ENCODE measurements around the gene SPATA20. TPM values are rescaled to one million over a fixed set of nuclear protein-coding genes. Genes with fewer than 3 reads are reported as not detected.

SPATA20 gene
- polyA plus RNA-seq, 1 donor: 61.8 TPM

- no peaks in the 10 kb centered on the region for H3K9me3 ChIP-seq (ENCODE audit: control insufficient read depth, low read depth, low read length)
Observed at GRCh38 chr17:50598487-50598886, 51.5 kb downstream of the SPATA20 start.

GRCh38 chr17:50599606-50600005, 52.6 kb downstream of the SPATA20 start:
- no peak for DNase-seq
- peaks cover 3% of the 10 kb centered on the region for H3K4me1 ChIP-seq (ENCODE audit: control insufficient read depth, insufficient read depth, low read length)
- H3K36me3 ChIP-seq (ENCODE audit: control insufficient read depth, insufficient read depth, low read length): no peaks in the 10 kb centered on the region
- H3K27me3 ChIP-seq (ENCODE audit: control insufficient read depth, insufficient read depth, low read length): peaks cover 3% of the 10 kb centered on the region
- no peak overlapping the region for H3K27ac ChIP-seq (ENCODE audit: low read length)
- no CpG with 5 or more reads among the region's 15 CpGs for WGBS (ENCODE audit: insufficient coverage, low lambda C conversion rate)
- H3K9me3 ChIP-seq (ENCODE audit: control insufficient read depth, low read depth, low read length): no peaks in the 10 kb centered on the region
- H3K4me3 ChIP-seq (ENCODE audit: low read length): no peak overlapping the region

More at GRCh38 chr17:50598487-50598886, 51.5 kb downstream of the SPATA20 start:
- H3K27ac ChIP-seq (ENCODE audit: low read length): no peak overlapping the region
- no peaks in the 10 kb centered on the region for H3K36me3 ChIP-seq (ENCODE audit: control insufficient read depth, insufficient read depth, low read length)
- no CpG with 5 or more reads among the region's 5 CpGs for WGBS (ENCODE audit: insufficient coverage, low lambda C conversion rate)
- peaks cover 3% of the 10 kb centered on the region for H3K27me3 ChIP-seq (ENCODE audit: control insufficient read depth, insufficient read depth, low read length)
- no peaks in the 10 kb centered on the region for H3K4me1 ChIP-seq (ENCODE audit: control insufficient read depth, insufficient read depth, low read length)
- DNase-seq: no peak
- no peak overlapping the region for H3K4me3 ChIP-seq (ENCODE audit: low read length)

- 80% methylated on average over 1 of the region's 13 CpGs for WGBS (ENCODE audit: insufficient coverage, low lambda C conversion rate)
- Histone ChIP-seq H3K36me3 (ENCODE audit: control insufficient read depth, insufficient read depth, low read length) (no peaks in the 10 kb centered on the region), H3K27ac (ENCODE audit: low read length) (no peak overlapping the region), H3K27me3 (ENCODE audit: control insufficient read depth, insufficient read depth, low read length) (peaks cover 3% of the 10 kb centered on the region), H3K9me3 (ENCODE audit: control insufficient read depth, low read depth, low read length) (no peaks in the 10 kb centered on the region), H3K4me3 (ENCODE audit: low read length) (no peak overlapping the region), H3K4me1 (ENCODE audit: control insufficient read depth, insufficient read depth, low read length) (peaks cover 3% of the 10 kb centered on the region)
- no peak for DNase-seq
Observed at GRCh38 chr17:50601823-50602375, 54.9 kb downstream of the SPATA20 start.

GRCh38 chr17:50602836-50603235, 55.9 kb downstream of the SPATA20 start:
- H3K4me3 ChIP-seq (ENCODE audit: low read length): no peak overlapping the region
- H3K27me3 ChIP-seq (ENCODE audit: control insufficient read depth, insufficient read depth, low read length): peaks cover 3% of the 10 kb centered on the region
- peaks cover 3% of the 10 kb centered on the region for H3K36me3 ChIP-seq (ENCODE audit: control insufficient read depth, insufficient read depth, low read length)
- no peak for DNase-seq
- H3K4me1 ChIP-seq (ENCODE audit: control insufficient read depth, insufficient read depth, low read length): peaks cover 3% of the 10 kb centered on the region
- no peak overlapping the region for H3K27ac ChIP-seq (ENCODE audit: low read length)
- WGBS (ENCODE audit: insufficient coverage, low lambda C conversion rate): no CpG with 5 or more reads among the region's 18 CpGs
- H3K9me3 ChIP-seq (ENCODE audit: control insufficient read depth, low read depth, low read length): no peaks in the 10 kb centered on the region

GRCh38 chr17:50603340-50603739, 56.4 kb downstream of the SPATA20 start:
- no CpG with 5 or more reads among the region's 9 CpGs for WGBS (ENCODE audit: insufficient coverage, low lambda C conversion rate)
- peaks cover 3% of the 10 kb centered on the region for H3K27me3 ChIP-seq (ENCODE audit: control insufficient read depth, insufficient read depth, low read length)
- no peak for DNase-seq
- H3K4me3 ChIP-seq (ENCODE audit: low read length): no peak overlapping the region
- H3K4me1 ChIP-seq (ENCODE audit: control insufficient read depth, insufficient read depth, low read length): peaks cover 3% of the 10 kb centered on the region
- no peak overlapping the region for H3K27ac ChIP-seq (ENCODE audit: low read length)
- peaks cover 3% of the 10 kb centered on the region for H3K36me3 ChIP-seq (ENCODE audit: control insufficient read depth, insufficient read depth, low read length)
- no peaks in the 10 kb centered on the region for H3K9me3 ChIP-seq (ENCODE audit: control insufficient read depth, low read depth, low read length)

GRCh38 chr17:50604513-50604912, 57.5 kb downstream of the SPATA20 start:
- no peaks in the 10 kb centered on the region for H3K9me3 ChIP-seq (ENCODE audit: control insufficient read depth, low read depth, low read length)
- peak; percentile 68 to 72 for DNase-seq
- WGBS (ENCODE audit: insufficient coverage, low lambda C conversion rate): no CpG with 5 or more reads among the region's 13 CpGs
- H3K36me3 ChIP-seq (ENCODE audit: control insufficient read depth, insufficient read depth, low read length): peaks cover 3% of the 10 kb centered on the region
- peaks cover 3% of the 10 kb centered on the region for H3K4me1 ChIP-seq (ENCODE audit: control insufficient read depth, insufficient read depth, low read length)
- H3K27ac ChIP-seq (ENCODE audit: low read length): peak overlapping the region; percentile 22
- H3K27me3 ChIP-seq (ENCODE audit: control insufficient read depth, insufficient read depth, low read length): peaks cover 3% of the 10 kb centered on the region
- H3K4me3 ChIP-seq (ENCODE audit: low read length): no peak overlapping the region

- no peak overlapping the region for H3K27ac ChIP-seq (ENCODE audit: low read length)
- WGBS (ENCODE audit: insufficient coverage, low lambda C conversion rate): no CpG with 5 or more reads among the region's 10 CpGs
Observed at GRCh38 chr17:50605429-50605828, 58.5 kb downstream of the SPATA20 start.

More at GRCh38 chr17:50605429-50605828, 58.5 kb downstream of the SPATA20 start:
- peaks cover 3% of the 10 kb centered on the region for H3K27me3 ChIP-seq (ENCODE audit: control insufficient read depth, insufficient read depth, low read length)
- peaks cover 3% of the 10 kb centered on the region for H3K4me1 ChIP-seq (ENCODE audit: control insufficient read depth, insufficient read depth, low read length)
- peaks cover 3% of the 10 kb centered on the region for H3K36me3 ChIP-seq (ENCODE audit: control insufficient read depth, insufficient read depth, low read length)
- H3K4me3 ChIP-seq (ENCODE audit: low read length): no peak overlapping the region
- H3K9me3 ChIP-seq (ENCODE audit: control insufficient read depth, low read depth, low read length): no peaks in the 10 kb centered on the region
- DNase-seq: no peak

Other genes with a start within 250 kb of the SPATA20 start
- gene XYLT2, start 201.0 kb upstream of the SPATA20 start, polyA plus RNA-seq: 16.2 TPM
- gene MRPL27, start 174.0 kb upstream of the SPATA20 start, polyA plus RNA-seq: 71.8 TPM
- gene EME1, start 173.9 kb upstream of the SPATA20 start, polyA plus RNA-seq: 3.5 TPM
- 79.8 TPM for gene LRRC59, start 149.7 kb upstream of the SPATA20 start, polyA plus RNA-seq
- gene ACSF2, start 121.0 kb upstream of the SPATA20 start, polyA plus RNA-seq: 77.8 TPM
- 5.9 TPM for gene CHAD, start 78.3 kb upstream of the SPATA20 start, polyA plus RNA-seq
- 39.3 TPM for gene RSAD1, start 68.3 kb upstream of the SPATA20 start, polyA plus RNA-seq
- 1.8 TPM for gene MYCBPAP, start 38.7 kb upstream of the SPATA20 start, polyA plus RNA-seq
- 3.3 TPM for gene EPN3, start 14.4 kb upstream of the SPATA20 start, polyA plus RNA-seq
- gene CACNA1G, start 13.5 kb downstream of the SPATA20 start, polyA plus RNA-seq: 1.7 TPM
- 53.7 TPM for gene ABCC3, start 87.7 kb downstream of the SPATA20 start, polyA plus RNA-seq
- 25.7 TPM for gene ANKRD40, start 160.7 kb downstream of the SPATA20 start, polyA plus RNA-seq
- gene LUC7L3, start 172.4 kb downstream of the SPATA20 start, polyA plus RNA-seq: 273 TPM
- 28.4 TPM for gene ANKRD40CL, start 220.3 kb downstream of the SPATA20 start, polyA plus RNA-seq